Cerebellar nuclear complex (tissue), 1 donor: ENCODE results near the gene PIEZO1.
A peak's percentile ranks its signal among the peaks of the same experiment; 100 is the strongest.
"Not testable (repeated sequence)": the region's sequence is repeated elsewhere in the genome, so short reads cannot be mapped to it uniquely, and the experiment has no call there.

Experiments used
- DNase-seq, 2 experiments: peaks; one replicate each; lab custom pipeline; 2025; lab: John Stamatoyannopoulos, UW

The PIEZO1 gene

DNA sequence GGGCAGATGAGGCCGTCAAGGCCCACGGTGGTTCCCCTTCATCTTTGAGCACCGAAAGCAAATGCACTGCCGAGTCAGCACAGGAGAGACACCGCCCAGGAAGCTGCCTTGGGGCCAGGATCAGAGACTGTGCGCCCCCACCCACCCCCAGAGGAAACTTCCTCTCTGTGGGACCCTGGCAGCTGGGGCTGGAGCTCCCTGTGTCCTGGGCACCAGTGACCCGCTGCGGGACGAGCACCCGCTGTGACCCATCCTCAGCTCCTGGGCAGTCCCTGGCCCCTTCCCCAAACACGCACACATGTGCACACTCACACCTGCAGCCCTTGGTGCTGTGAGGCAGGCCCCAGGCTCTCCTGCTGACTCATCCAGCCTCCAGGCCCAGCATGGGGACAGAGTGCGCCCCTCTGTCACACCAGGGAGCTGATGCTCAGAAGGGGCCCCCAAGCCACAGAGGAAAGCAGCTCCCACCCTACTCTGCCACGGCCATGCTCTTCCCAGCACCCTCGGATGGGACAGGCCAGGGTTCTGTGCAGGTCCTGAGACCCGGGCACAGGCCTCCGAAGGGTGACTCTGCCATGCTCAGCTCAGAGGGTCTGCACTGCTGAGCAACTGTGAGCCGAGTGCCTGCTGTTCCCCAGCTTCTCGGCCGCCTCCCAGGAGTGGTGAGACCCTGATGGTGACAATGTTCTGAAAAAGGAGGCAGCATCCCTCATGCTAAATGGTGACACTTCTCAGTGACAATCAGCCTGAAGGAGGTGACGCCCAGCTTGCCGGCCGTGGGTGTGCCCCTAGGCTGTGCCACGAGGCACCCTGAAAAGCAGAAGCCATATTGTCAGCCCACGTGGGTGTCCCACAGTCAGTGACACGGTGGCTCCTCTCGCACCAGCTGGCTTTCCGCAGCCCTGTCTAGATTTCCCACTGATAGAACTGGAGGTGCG lies 3.6 kb downstream of the PIEZO1 start:
- no peak for DNase-seq

DNA sequence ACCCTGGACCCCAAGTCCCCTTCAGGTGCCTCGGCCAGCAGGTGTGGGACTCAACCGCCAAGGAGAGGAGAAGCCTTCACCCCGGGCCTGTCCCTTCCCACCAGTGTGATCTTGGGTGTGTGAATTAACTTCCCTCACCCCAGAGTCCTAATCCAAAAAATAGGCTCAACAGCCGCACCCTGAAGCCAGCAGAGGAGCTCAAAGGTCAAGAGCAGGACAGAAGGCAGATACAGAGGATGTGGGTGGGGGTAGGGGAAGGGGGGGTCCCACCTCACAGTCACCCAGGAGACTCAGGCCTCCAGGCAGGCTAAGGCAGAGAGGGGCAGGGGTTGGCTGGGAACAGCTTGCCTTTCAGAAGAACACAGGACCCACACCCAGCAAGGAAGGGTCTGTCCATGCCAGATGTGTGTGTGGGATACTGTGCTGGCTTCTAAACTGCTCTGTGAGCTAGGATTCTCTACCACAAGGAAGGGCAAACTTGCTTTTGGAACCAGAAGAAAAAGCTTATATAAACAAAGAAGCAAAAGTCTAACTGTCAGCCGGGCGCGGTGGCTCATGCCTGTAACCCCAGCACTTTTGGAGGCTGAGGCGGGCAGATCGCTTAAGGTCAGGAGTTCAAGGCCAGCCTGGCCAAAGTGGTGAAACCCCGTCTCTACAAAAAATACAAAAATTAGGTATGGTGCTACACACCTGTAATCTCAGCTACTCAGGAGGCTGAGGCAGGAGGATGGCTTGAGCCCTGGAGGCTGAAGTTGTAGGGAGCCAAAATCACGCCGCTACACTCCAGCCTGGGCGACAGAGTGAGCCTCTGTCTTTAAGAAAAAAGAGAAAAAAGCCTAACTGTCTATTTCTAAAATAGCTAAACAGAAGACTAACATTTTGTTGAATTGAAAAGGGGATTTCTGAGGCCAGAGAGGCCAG lies 4.6 kb downstream of the PIEZO1 start:
- DNase-seq: no peak

DNA sequence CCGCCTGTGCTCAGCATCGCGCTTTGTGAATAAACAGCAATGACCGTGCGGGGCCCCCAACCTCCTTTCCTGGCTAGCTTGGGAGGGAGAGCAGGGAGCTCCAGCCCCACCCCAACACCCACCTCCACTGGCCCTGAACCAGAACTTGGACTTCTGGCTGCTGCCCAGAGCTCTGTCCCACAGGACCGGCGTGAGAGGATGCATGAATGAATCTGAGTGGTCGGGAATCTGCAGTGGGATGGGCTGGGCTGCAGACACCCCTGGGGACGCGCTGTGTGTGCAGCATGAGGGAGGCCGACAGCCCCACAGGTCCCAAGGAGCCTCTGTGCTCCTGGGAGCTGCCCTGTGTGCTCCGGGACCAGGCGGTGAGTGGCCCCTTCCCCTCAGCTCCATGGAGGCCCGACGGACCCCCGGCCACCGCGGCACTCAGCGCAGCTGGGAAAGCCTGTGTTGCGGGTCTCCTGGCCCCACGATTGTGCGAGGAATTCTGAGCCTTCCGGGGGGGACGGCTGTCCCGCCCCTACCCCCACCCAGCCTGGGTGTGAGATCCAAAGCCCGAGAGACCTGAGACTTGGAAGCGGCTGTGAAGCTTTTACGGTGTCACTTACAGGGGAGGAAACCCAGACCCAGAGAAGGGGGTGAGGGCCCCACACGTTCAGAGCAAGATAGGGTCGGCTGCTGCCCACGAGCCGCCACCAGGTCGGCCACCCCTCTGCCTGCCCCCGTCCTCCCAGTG lies 5.4 kb downstream of the PIEZO1 start:
- no peak for DNase-seq

DNA sequence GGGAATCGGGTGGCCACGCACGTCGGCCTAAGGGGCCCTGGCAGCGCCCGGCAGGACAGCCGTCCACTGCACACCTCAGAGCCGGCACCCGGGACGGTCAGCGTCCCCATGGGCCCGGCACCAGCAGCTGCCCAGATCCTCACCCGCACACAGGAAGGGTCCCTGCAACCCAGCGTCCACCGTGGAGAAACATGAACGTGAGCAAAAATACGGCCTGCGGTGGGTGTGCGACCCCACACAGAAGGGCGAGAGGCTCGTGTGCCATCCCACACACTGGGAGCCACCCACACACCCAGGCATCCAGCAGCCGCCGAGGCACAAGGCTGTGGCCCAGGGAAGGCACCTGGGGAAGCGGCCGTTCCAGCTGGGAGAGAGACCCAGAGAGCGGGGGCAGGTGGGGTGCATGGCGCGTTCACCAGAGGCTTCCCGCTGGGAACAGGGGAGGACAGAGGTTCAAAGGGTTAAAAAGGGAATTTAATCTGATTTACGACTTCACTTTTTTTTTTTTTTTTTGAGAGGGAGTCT lies 6.4 kb downstream of the PIEZO1 start:
- DNase-seq: no peak

DNA sequence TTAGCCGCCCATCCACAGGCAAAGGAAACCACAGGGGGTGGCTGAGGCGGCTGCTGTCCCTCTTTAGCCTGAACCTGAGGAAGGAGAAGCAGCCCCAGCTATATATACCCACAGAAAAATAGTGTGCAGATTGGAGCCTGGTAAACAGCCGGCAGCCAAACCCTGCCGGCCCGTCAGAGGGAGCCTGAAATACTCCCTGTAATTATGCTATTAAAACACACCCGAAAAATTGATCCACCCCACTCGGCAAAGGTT lies 6.8 kb downstream of the PIEZO1 start:
- no peak for DNase-seq

DNA sequence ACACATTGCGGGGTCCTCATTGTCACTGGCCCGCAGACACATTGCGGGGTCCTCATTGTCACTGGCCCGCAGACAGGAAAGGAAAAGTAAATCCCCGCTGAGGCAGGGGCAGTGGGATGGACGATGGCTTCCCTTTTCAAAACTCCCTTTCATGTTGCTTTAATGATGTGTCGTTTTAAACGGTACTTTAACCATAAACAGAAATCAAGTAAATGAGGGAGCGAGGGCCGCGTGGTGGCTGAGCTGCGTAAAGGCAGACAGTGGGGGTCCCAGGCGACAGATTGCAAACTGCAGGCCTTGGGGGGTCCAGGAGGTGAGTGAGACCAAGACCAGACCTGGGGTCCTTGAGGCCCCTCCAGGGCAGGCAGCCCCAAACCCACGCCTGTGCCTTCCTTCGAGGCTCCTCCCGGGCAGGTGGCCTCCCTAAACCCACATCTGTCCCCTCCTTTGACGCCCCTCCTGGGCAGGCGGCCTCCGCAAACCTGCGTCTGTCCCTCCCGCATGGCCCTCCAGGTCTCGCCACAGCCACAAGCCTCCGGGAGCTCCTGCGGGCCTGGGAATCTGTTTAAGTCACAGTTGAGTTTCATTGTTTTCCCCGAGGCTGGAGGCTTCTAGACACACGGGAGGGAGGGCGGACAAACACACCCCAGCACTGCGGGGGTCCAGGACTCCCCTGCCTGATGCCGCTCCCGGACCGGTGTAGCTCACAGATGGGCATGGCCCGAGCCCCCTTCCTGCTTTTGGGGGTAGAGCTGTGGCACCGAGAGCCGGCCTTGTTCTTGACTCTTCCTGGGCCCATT lies 7.3 kb downstream of the PIEZO1 start:
- no peak for DNase-seq

DNA sequence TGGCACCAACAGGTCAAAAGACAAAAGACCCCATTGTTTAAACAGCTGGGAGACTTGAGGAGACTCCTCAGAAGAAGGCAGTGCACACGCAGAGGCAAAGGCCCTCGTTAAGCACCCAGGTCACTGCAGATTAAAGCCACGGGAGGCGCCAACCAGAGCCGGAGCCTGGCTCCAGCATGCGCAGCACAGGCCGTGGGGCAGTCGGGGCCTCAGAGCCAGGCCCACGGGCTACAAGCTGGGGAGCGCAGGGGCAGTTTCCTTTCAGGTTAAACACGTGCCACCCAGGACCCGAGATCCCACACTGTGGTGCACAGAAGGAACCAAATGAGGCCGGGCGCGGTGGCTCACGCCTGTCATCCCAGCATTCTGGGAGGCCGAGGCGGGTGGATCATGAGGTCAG lies 9.2 kb downstream of the PIEZO1 start:
- DNase-seq: no peak

DNA sequence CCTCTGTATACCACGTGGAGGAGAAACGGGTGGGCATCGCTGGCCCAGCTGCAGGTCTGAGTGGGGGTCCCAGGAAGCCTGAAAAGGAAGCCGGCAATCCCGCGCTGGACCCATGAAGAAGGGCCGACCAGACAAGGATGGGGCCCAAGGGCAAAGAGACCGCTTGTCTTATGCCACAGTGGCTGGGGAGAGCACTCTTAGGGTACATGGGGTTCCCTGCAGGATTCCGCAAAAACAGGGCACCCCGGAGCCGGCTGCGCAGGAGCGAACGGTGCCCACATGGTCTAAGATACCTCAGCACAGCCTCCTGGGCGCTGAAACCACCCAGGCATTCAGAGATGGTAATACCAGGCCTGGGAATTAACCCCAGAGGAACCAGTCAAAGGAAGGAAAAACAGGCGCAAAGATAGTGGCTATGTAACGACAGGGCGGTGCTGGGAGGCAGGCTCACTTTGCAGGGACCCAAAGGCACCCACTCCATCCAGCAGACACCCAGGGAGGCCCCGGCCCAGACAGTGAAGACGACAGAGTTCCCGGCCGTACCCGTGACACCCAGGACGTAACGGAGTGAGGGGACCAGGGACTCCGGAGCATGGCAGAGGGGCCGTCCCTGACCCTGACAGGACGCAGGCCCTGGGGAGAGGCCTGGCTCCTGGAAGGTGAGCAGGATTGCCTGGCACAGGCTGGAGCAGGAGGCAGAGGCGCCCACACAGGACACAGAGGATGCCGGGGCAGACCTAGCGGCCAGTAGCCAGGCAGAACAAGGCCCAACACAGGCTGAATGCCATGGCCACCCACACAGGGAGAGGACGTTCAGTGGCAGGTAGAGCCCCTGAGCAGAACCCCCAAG lies 10.3 kb downstream of the PIEZO1 start:
- DNase-seq: no peak

DNA sequence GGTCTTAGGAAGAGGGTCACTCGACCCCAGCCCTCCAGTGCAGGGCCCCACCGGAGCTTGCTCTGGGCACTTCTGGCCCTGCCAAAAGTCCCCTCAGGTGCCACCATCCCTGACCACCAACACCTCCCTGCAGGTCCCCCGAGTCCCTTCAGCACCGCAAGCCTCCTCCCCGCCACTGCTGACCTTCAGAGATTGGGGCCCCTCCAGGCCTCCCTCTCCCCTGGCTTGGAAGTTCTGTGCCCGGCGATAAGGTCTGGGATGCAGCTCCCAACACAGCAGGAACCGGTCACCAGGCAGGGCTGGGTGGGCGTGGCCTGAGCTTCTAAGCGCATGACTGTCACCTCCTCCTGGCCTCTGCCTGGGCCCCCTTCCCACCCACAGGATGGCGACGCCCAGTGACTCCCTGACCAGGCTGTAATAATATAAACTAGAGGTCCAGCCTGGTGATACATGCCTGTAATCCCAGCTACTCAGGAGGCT lies 11.2 kb downstream of the PIEZO1 start:
- DNase-seq: no peak

DNA sequence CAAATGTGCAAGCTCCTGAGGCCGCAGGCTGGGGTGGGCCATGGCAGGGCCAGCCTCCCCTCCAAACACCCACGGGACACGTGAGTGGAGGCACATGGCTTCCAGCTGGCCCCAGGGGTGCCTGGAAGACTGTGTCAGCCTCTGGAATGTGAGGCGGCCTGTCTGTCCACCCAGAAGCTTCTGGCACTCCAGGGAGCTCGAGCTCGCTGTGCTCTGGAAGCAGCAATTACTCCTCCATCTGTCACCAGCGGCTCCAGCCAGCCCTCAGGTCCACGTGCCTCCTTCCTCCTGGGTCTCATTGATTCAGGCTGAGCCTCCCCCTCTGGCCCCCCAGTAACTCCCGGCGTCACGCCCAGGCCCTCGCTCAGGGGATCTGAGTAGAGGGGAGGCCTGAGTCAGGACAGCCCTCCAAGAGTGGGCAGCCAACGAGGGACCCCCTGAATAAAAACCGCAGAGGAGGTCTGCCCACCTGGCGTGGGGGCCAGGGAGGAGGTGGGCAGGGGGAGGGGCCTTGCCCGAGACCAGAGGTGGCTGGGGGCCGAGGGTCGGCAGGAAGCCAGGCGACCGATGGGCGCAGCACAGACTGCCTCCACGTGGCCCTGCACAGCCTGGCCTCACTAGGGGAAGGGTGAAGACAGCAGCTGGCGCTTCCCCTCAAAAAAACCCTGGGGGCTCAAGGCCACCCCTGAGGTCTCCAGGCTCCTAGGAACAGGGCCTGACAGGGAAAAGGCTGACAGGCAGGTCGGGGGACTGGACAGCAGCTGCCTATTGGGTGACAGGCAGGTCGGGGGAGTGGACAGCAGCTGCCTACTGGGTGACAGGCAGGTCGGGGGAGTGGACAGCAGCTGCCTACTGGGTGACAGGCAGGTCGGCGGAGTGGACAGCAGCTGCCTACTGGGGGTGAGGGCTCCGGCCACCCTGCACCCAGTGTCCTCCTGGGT lies 11.9 kb downstream of the PIEZO1 start:
- DNase-seq: peak in 1 of 2 experiments; percentile 45

DNA sequence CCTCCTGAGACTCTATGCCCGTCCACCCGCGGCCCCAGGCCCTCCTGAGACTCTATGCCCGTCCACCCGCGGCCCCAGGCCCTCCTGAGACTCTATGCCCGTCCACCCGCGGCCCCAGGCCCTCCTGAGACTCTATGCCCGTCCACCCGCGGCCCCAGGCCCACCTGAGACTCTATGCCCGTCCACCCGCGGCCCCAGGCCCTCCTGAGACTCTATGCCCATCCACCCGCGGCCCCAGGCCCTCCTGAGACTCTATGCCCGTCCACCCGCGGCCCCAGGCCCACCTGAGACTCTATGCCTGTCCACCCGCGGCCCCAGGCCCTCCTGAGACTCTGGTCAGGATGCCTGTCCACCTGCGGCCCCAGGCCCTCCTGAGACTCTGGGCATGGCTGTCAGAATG lies 13.2 kb downstream of the PIEZO1 start:
- not testable (repeated sequence) for DNase-seq

DNA sequence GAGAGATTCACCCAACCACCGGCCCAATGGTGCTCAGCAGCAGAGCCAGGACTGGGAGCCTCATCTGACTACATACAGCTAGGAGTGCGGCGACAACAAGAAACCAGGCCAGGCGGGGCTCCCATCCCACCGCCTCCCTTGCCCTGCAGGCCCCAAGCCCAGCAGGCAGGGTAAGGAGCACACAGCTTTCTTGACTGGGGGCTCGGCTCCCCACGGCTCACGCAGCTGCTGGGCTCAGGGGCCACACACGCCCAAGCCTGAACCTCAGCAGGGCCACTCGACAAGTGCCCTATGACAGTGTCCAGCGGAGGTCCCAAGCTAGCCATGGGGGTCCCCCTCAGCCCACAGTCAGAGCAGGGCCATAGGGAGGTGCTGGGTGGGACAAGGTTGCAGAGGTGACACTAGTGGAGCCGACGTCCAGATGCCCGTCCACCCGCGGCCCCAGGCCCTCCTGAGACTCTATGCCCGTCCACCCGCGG lies 13.7 kb downstream of the PIEZO1 start:
- no peak for DNase-seq

DNA sequence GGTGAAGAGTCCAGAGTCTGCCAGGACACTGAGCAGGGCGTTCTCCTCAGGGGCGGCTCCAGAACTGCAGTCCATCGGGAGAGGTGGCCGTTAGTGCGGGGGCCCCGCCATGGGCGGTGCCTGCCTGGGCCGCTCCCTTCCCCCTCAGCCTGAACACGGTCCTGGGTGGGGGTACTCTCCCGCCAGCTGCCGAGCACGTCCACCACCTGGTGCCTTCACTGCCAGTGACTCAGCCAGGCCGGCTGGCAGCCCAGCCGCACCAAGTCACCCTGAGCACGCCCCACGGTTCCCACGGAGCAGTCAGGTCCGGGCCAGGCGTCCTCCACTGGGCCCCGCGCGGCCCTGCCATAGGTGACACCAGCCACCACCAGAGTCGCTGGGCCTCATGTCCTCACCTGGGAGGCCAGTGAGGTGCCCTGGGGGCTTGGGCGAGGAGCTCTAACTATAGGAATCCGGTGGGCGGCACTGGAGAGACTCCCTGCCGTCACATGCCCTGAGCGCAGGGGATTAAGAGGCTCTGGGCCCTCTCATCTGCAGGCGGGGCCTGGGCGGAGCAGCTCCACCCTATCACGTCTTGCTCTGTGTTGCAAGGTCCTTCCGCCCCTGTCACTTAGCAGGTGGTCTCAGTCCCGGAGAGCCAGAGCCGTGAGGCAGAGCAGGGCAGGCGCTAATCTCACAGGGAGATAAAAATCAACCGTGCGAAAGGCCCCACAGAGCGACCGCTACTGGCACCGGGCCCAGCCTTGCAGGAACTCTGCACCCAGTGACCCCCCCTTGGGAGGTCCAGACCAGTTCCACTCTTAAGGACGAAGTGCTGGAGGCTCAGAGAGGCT lies 14.3 kb downstream of the PIEZO1 start:
- DNase-seq: no peak

DNA sequence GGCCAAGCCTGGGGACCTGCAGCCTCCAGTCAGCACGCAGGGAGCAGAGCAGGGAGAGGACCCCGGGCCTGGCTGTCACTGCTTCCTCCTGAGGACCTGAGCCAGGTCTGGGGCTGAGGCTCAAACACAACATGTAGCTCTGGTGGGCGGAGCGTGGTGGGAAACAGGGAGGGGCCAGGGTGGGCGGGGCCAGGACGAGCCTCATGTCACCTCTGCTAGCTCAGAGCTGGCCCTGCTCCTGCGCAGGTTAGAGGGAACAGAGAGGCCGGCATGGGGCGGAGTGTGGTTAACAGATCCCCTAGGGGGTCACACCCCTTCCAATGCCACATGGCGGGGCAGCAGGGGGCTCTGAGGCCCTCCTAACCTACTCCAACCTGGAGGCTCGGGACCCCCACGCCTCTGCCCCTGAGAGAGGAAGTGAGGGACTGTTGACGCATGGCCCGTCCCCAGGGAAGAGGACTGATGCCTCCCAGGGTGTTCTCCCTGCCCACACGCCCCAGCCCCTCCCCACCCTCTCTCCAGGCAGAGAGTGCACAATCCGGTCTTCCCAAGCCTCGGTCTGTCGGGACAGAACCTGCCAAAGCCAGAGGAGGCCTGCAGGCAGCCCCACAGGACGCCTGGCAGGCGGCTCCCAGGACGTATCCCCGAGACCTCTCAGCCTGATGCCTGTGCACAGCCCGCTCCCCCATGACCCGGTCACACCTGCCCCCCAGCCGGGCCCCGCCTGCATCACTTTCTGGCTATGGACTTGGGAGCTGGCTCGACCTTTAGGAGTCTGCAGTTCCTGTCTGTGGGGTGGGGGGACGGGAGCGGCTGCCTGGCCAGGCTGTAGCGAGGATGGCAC lies 15.2 kb downstream of the PIEZO1 start:
- no peak for DNase-seq

DNA sequence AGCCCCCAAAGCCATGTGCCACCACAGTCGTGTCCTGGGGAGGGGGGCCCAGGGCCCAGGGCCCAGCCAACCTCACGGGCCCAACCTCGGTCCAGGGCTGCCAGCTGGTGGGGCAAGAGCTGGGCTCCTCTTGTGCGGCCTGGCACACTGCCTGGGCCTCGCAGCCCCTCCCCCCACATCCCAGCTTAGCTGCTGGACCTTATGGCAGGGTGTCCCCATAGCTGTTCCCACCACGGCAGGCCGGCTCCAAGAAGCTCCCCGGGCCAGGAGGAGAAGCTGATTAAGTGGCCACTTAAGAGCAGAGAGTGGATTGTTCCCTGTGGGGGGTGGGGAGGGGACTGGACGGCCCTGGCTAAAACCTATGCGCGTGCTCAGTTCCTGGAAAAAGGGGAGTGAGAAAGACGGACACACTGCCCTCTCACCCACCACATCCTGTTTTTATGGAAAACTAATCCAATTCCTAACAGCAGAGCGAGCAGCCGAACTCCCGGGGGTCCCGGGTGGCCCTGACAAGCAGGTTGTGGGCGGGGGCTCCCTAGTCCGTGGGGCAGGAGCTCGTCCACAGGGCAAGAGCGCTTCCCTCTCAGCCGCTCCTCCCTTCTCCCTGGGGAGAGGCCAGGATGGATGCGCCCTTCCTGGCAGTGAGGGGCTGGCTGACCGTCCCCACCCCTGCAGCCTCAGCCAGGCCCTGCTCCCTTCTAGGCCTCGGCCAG lies 16.8 kb downstream of the PIEZO1 start:
- no peak for DNase-seq

DNA sequence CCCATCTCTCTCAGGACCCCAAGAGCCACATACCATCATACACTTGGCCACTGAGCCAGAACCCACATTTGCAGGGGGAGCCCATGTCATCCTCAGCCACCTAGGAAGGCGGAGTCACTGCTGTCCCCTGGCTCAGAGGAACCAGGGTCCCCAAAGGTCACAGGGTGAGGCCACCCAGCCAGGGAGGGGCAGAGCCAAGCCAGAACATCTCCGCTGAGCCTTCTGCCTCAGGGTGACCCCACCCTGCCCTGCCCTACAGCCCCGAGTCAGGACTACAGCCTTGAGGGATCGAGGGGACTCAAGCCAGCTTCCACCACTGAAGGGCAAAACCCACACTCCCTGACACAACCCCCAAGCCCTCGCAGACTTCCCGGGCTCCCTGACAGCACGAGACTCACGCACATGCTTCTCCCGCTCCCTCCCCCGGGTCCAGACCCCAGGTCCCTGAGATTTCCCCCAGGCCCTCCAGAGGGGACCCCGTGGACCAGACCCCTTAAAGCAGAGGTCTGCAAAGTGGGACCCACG lies 17.4 kb downstream of the PIEZO1 start:
- no peak for DNase-seq
